ENCODE measurements around the gene PTPRJ. TPM values are rescaled to one million over a fixed set of nuclear protein-coding genes. Genes with fewer than 3 reads are reported as not detected.

The PTPRJ gene
- 31.1 TPM for total RNA-seq

GRCh38 chr11:47980088-47980906 is at the start of gene PTPRJ:
TSS of gene PTPRJ (plus strand) at chr11:47980559. CDS start at chr11:47980913, 354 bp downstream.

DNA sequence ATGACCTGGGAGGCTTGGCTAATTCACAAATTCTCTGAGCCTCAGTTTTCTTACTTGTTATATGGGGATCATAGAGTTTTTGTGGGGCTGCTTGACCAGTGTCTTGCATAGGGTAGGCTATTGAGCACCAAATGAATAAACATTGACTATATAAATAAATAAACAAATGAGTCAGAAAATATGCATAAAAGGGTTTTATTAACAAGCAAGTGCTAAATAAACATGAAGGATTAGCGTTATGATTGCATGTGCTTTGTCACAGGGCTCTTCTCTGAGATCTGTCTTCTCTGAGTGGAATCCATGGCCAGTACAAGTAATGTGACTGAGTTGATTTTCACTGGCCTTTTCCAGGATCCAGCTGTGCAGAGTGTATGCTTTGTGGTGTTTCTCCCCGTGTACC is 236.2 kb downstream of the PTPRJ start, which contains the start of gene OR4B1:
Gene OR4B1 (plus strand): TSS at position 301 of the 400 bp plus-strand sequence. CDS start 0 bp downstream, at position 301.

Small RNA genes lying within 50 kb of the gene (small RNA-seq; reads per million reads assigned to genes)
- gene MIR3161, result not detected

Other genes with a start within 250 kb of the PTPRJ start
- gene FNBP4, start 213.2 kb upstream of the PTPRJ start, total RNA-seq, result 92.0 TPM
- 59.7 TPM for gene NUP160, start 132.2 kb upstream of the PTPRJ start, total RNA-seq
- gene OR4B1, start 236.3 kb downstream of the PTPRJ start, total RNA-seq, result not detected

Measured in diencephalon (tissue), 1 donor.